ENCODE data around the gene SLC35B4. TPM values are rescaled to one million over a fixed set of nuclear protein-coding genes. Genes with fewer than 3 reads are reported as not detected.

SLC35B4 gene
- total and polyA plus RNA-seq, 7 donors, result 2.4 to 9.4 (median 6.1) TPM

- DNase-seq, result no peak
- peaks cover 0 to 13% (median 8%) of the 10 kb centered on the region in 4 donors for H3K4me1 ChIP-seq
- no peaks in the 10 kb centered on the region for H3K9me3 ChIP-seq
- no peaks in the 10 kb centered on the region for H3K27me3 ChIP-seq
- WGBS, 2 donors, result 81 to 89% methylated on average over 6 of the region's 6 CpGs
- TF ChIP-seq CTCF (IDR thresholded peaks at IDR 0.05) (no peak), POLR2AphosphoS5 (IDR thresholded peaks at IDR 0.05) (no peak)
- H3K36me3 ChIP-seq, result peaks cover 0 to 11% (median 0%) of the 10 kb centered on the region in 4 donors
- no peak overlapping the region for H3K27ac ChIP-seq
- H3K4me3 ChIP-seq, result no peak overlapping the region
- intact Hi-C loops (cut with DNase I), result loop anchor here (10.0 kb wide), 1 partner anchor 1058 kb away; the partner anchor contains the start of gene EXOC4
Observed at GRCh38 chr7:134312717-134313116, 4.0 kb downstream of the SLC35B4 start.

- Histone ChIP-seq H3K4me3 (no peak overlapping the region), H3K27ac (no peak overlapping the region), H3K4me1 (peaks cover 0 to 13% (median 7%) of the 10 kb centered on the region in 4 donors), H3K27me3 (no peaks in the 10 kb centered on the region), H3K36me3 (peaks cover 0 to 11% (median 0%) of the 10 kb centered on the region in 4 donors), H3K9me3 (no peaks in the 10 kb centered on the region)
- DNase-seq, result no peak
- TF ChIP-seq EP300 (IDR thresholded peaks at IDR 0.05) (no peak), POLR2A (IDR thresholded peaks at IDR 0.05) (no peak), POLR2AphosphoS5 (IDR thresholded peaks at IDR 0.05) (no peak), CTCF (IDR thresholded peaks at IDR 0.05) (no peak)
- intact Hi-C loops (cut with DNase I), result loop anchor here (10.0 kb wide), 1 partner anchor 1057 kb away; the partner anchor contains the start of gene EXOC4
- WGBS, 2 donors, result 95 to 98% methylated on average over 4 of the region's 4 CpGs
Observed at GRCh38 chr7:134311807-134312206, 4.9 kb downstream of the SLC35B4 start.

DNA sequence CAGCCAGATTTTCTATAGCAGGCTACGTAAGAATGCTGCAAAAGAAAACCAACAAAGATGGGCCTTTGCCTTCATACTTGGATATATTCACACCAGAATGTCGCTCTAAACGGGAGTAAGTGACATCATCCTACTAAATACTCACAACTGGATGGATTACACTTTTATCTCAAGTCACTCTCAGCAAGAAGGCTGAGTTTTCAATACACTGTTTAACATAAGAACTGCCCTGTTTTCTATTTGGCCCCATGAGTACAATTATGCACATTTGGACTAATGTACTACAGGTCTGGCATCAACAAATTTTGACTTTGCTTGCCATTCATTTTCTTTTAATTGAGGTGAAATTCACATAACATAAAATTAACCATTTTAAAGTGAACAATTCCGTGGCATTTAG is 8.2 kb downstream of the SLC35B4 start:
- intact Hi-C loops (cut with DNase I), result no loop called here
- Histone ChIP-seq H3K27me3 (no peaks in the 10 kb centered on the region), H3K36me3 (peaks cover 0 to 27% (median 0%) of the 10 kb centered on the region in 4 donors), H3K27ac (no peak overlapping the region), H3K4me1 (no peaks in the 10 kb centered on the region), H3K9me3 (no peaks in the 10 kb centered on the region), H3K4me3 (no peak overlapping the region)
- TF ChIP-seq POLR2A (IDR thresholded peaks at IDR 0.05), result no peak
- no peak for TF ChIP-seq POLR2AphosphoS5 (IDR thresholded peaks at IDR 0.05)
- no peak for TF ChIP-seq CTCF (IDR thresholded peaks at IDR 0.05)
- TF ChIP-seq EP300 (IDR thresholded peaks at IDR 0.05), result no peak
- WGBS, 2 donors, result 94% methylated on average over 4 of the region's 4 CpGs
- DNase-seq, result no peak

DNA sequence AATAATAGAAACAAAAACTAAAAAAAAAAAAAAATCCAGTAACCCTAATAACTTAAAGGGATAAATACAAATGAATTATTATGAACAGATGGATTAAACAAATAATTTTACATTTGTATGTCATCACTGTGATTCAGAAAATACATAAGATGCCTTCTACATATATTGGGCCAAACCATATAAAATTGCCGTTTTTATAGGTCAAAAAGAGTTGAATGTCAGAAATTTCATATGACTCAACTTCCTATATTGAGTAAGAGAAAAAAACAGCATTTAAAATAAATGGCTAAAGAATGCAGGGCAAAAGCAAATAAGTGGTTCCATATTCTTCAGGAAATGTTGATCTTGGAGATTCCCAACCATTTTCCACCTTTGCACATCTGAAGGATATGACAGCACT is 9.4 kb downstream of the SLC35B4 start:
- Histone ChIP-seq H3K27ac (no peak overlapping the region), H3K9me3 (no peaks in the 10 kb centered on the region), H3K27me3 (no peaks in the 10 kb centered on the region), H3K4me3 (no peak overlapping the region), H3K36me3 (peaks cover 0 to 32% (median 0%) of the 10 kb centered on the region in 4 donors), H3K4me1 (no peaks in the 10 kb centered on the region)
- TF ChIP-seq EP300 (IDR thresholded peaks at IDR 0.05) (no peak), POLR2AphosphoS5 (IDR thresholded peaks at IDR 0.05) (no peak), POLR2A (IDR thresholded peaks at IDR 0.05) (no peak), CTCF (IDR thresholded peaks at IDR 0.05) (no peak)
- WGBS, 2 donors, result 81 to 91% methylated on average over 1 of the region's 1 CpG
- DNase-seq, result no peak
- intact Hi-C loops (cut with DNase I), result no loop called here

DNA sequence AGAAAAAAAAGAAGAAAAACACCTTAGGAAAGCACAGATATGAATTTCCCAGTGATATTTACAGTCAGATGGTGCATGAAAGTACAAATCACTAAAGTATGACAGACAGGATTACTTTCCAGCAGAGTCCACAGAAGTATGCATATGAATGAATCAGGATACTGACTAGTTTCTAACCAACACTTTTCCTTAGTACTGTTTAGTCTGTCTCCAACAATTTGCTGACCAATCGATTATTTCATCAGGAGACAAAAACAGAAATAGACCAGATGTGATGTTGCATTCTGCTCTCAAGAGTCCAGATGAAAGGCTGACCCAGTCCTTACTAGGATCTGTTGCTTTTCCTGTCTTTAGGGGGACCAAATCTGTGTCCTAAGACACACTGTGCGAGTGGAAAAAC is 14.6 kb downstream of the SLC35B4 start:
- TF ChIP-seq CTCF (IDR thresholded peaks at IDR 0.05) (no peak), POLR2AphosphoS5 (IDR thresholded peaks at IDR 0.05) (no peak), EP300 (IDR thresholded peaks at IDR 0.05) (no peak), POLR2A (IDR thresholded peaks at IDR 0.05) (no peak)
- intact Hi-C loops (cut with DNase I), result no loop called here
- DNase-seq, result no peak
- Histone ChIP-seq H3K27ac (no peak overlapping the region), H3K9me3 (no peaks in the 10 kb centered on the region), H3K27me3 (no peaks in the 10 kb centered on the region), H3K36me3 (peaks cover 0 to 27% (median 0%) of the 10 kb centered on the region in 4 donors), H3K4me3 (no peak overlapping the region), H3K4me1 (peaks cover 0 to 28% (median 17%) of the 10 kb centered on the region in 4 donors)
- 90% methylated on average over 2 of the region's 2 CpGs for WGBS, 2 donors

All from sigmoid colon (tissue), 7 donors.